CD4-positive, alpha-beta T cell (primary cell): ENCODE results near the gene AP3M1. TPM values are rescaled to one million over a fixed set of nuclear protein-coding genes. Genes with fewer than 3 reads are reported as not detected.
"Not testable (repeated sequence)": the region's sequence is repeated elsewhere in the genome, so short reads cannot be mapped to it uniquely, and the experiment has no call there.

Experiments used
- ATAC-seq: fragments of 200-7000 bp; cut with Tn5 transposase; one replicate; pipeline ENCODE4 v1.10.0; 2022; ENCODE audit warnings: mild to moderate bottlenecking; ENCODE audit not compliant: poor library complexity
- CTCF ChIA-PET: fragments of 350-600 bp; sonication (Branson Sonifier 250); formaldehyde crosslinking; loops from one replicate; lab custom pipeline; 2021; ENCODE audit warnings: antibody characterized with exemption, inconsistent platforms; lab: Charles Lee
- POLR2A ChIA-PET: fragments of 350-600 bp; sonication (Branson Sonifier 250); formaldehyde crosslinking; loops from one replicate; lab custom pipeline; 2021; ENCODE audit warnings: antibody characterized with exemption, inconsistent platforms; lab: Charles Lee
- DNase-seq, 14 experiments: peaks; one replicate each; pipeline ENCODE4 v3.0.0-alpha.2; 2013 to 2020; ENCODE audit warnings: mixed read lengths in 2 of 14
- H3K27ac ChIP-seq, 2 donors: one replicate each; pipeline versions ENCODE4 v1.5.1 to v1.7.0; 2013; ENCODE audit warnings: low read length in 2 of 2, low read depth in 1 of 2, mild to moderate bottlenecking in 1 of 2
- H3K27me3 ChIP-seq, 2 experiments: 1 replicate in 1 of 2; 2 replicates in 1 of 2; pipeline versions ENCODE4 v1.6.1 to v1.7.0; 2013; ENCODE audit warnings: low read length in 2 of 2, control low read depth in 1 of 2, mild to moderate bottlenecking in 1 of 2, moderate library complexity in 1 of 2; ENCODE audit not compliant: insufficient read depth in 2 of 2, control insufficient read depth in 1 of 2
- H3K36me3 ChIP-seq: one replicate; pipeline ENCODE4 v1.6.1; 2013; ENCODE audit warnings: low read length, control low read depth; ENCODE audit not compliant: insufficient read depth
- H3K4me1 ChIP-seq: one replicate; pipeline ENCODE4 v1.6.1; 2013; ENCODE audit warnings: low read length, control low read depth; ENCODE audit not compliant: insufficient read depth
- H3K4me3 ChIP-seq: one replicate; pipeline ENCODE4 v1.5.1; 2013; ENCODE audit warnings: mild to moderate bottlenecking, low read length, moderate library complexity
- H3K9me3 ChIP-seq, 2 experiments: 1 replicate in 1 of 2; 2 replicates in 1 of 2; pipeline versions ENCODE4 v1.6.1 to v1.7.0; 2013; ENCODE audit warnings: low read length in 2 of 2, mild to moderate bottlenecking in 2 of 2, control low read depth in 1 of 2, moderate library complexity in 1 of 2; ENCODE audit not compliant: control insufficient read depth in 1 of 2, insufficient read depth in 1 of 2
- H3K27ac Mint-ChIP-seq: one replicate; pipeline ENCODE4 v1.8.0; 2020; ENCODE audit warnings: mixed read lengths
- H3K27me3 Mint-ChIP-seq: one replicate; pipeline ENCODE4 v1.8.0; 2021; ENCODE audit warnings: mixed read lengths
- H3K36me3 Mint-ChIP-seq: one replicate; pipeline ENCODE4 v1.8.0; 2021; ENCODE audit warnings: low read depth, mixed read lengths
- H3K4me1 Mint-ChIP-seq: one replicate; pipeline ENCODE4 v1.8.0; 2021; ENCODE audit warnings: low read depth, mixed read lengths
- H3K4me3 Mint-ChIP-seq: one replicate; pipeline ENCODE4 v1.8.0; 2020; ENCODE audit warnings: mild to moderate bottlenecking, mixed read lengths
- H3K9me3 Mint-ChIP-seq: one replicate; pipeline ENCODE4 v1.8.0; 2020; ENCODE audit warnings: mixed read lengths
- intact Hi-C, 2 experiments: fragments of 100-400 bp; cut with DNase I in 1 of 2; cut with micrococcal nuclease in 1 of 2; formaldehyde crosslinking; loops; one replicate each; pipeline versions ENCODE4 v1.15.1 to v1.9.0; 2023 to 2025; cut with DNase I, micrococcal nuclease
- total RNA-seq, 174 experiments: library from RNA in 2 of 174; stranded (reverse) in 2 of 174; gene quantifications; one replicate each; pipeline ENCODE4 v1.2.3 and lab custom pipeline; 2021 to 2026
- TF ChIP-seq, protein P1 (sequence below): fragments of 200-600 bp; IDR thresholded peaks from one replicate; pipeline ENCODE4 v1.8.0; 2022; ENCODE audit warnings: antibody characterized with exemption, mild to moderate bottlenecking

AP3M1 gene
- total RNA-seq, 2 experiments from 2014 or later: 14.8 to 17.6 TPM

DNA sequence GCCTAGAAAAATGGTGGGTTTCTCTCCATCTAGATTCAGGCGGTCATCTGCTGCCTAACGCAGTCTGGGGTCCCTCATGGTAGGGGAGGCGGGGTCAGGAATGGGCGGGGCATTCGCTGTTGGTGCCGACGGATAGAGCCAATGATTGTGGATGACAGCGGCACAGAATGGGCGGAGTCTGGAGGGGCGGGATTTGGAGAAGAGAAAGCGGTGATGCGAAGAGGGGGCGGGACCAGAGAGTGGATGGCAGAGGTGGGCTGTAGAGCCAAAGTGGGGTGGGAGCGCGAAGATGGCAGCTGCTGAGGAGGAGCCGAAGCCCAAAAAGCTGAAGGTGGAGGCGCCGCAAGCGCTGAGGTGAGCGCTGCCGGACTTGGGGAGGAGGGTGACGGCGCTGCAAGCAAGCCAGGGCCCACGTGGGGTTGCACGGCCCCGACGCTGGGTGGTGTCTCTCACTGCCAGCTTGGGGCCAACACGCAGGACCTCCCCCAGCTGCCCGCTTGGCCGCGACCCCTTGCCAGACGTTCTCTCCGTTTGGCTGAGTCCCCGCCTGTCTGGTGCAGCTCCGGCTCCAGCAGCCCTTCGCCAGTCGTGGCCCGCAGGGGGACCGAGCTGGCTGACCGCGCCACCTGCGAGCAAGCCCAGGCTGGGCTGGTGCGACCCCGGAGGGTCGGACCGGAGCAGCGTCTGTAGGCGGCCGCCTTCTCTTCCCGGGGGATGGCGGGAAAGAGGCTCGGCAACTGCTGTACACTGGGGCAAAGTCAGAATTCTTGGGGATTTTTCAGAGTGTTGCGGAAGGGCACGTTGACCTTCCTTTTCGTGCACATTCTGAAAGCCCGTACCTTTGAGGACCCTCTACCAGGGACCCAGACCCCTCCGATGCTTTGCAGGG is 606 bp upstream of the AP3M1 start, which contains the start of gene ADK:
TSS of gene ADK (plus strand) at position 232 of the 889 bp plus-strand sequence. CDS start at position 290, 58 bp downstream.
- Histone ChIP-seq H3K36me3 (peaks cover 5% of the 10 kb centered on the region), H3K27me3 (no peaks in the 10 kb centered on the region), H3K9me3 (no peaks in the 10 kb centered on the region), H3K4me3 (peak within 1 kb of the TSS; percentile 68), H3K27ac (peak within 1 kb of the TSS; percentile 77 to 95), H3K4me1 (peaks cover 26% of the 10 kb centered on the region)
- TF ChIP-seq, protein P1, sequence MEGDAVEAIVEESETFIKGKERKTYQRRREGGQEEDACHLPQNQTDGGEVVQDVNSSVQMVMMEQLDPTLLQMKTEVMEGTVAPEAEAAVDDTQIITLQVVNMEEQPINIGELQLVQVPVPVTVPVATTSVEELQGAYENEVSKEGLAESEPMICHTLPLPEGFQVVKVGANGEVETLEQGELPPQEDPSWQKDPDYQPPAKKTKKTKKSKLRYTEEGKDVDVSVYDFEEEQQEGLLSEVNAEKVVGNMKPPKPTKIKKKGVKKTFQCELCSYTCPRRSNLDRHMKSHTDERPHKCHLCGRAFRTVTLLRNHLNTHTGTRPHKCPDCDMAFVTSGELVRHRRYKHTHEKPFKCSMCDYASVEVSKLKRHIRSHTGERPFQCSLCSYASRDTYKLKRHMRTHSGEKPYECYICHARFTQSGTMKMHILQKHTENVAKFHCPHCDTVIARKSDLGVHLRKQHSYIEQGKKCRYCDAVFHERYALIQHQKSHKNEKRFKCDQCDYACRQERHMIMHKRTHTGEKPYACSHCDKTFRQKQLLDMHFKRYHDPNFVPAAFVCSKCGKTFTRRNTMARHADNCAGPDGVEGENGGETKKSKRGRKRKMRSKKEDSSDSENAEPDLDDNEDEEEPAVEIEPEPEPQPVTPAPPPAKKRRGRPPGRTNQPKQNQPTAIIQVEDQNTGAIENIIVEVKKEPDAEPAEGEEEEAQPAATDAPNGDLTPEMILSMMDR: peak; percentile 42
- Mint-ChIP-seq H3K27ac (peak within 1 kb of the TSS; percentile 70), H3K9me3 (no peaks in the 10 kb centered on the region), H3K36me3 (peaks cover 12% of the 10 kb centered on the region), H3K4me3 (no peak within 1 kb of the TSS), H3K27me3 (no peaks in the 10 kb centered on the region), H3K4me1 (peaks cover 44% of the 10 kb centered on the region)
- intact Hi-C loops: loop anchor here (1.0 to 10.0 kb wide), 13 partner anchors 25 to 1081 kb away; partner anchors contain the start of genes KAT6B (in 2 of the 2), CAMK2G (in 1 of the 2), CHCHD1 (in 1 of the 2) and SAMD8 (in 1 of the 2)
- CTCF ChIA-PET: interaction anchor here (0.5 to 2.0 kb wide), 12 partner anchors 13 to 1084 kb away, joined by 3 to 11 read pairs (median 4); partner anchors contain the start of gene COMTD1
- POLR2A ChIA-PET: interaction anchor here (0.6 to 2.9 kb wide), 23 partner anchors 11 to 1059 kb away, joined by 3 to 58 read pairs (median 5); partner anchors contain the start of genes CAMK2G, CHCHD1, SAMD8 and VDAC2
- ATAC-seq (peak; percentile 95), DNase-seq (peak; percentile 98 to 100 (median 100))

DNA sequence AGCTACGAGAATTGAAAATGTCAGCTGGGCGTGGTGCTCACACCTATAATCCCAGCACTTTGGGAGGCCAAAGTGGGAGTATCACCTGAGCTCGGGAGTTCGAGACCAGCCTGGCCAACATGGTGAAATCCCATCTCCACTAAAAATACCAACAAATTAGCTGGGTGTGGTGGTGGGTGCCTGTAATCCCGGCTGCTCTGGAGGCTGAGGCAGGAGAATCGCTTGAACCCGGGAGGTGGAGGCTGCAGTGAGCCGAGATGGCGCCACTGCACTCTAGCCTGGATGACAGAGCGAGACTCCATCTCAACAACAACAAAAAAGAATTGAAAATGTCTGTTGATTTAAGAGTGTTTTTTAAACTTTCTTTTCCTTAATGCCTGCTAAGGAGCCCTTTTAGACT is 3.6 kb downstream of the AP3M1 start:
- H3K4me3 Mint-ChIP-seq, POLR2A ChIA-PET, H3K4me3 ChIP-seq, H3K9me3 Mint-ChIP-seq, ATAC-seq, H3K27ac ChIP-seq, H3K27me3 ChIP-seq, DNase-seq, intact Hi-C loops, H3K9me3 ChIP-seq, H3K27me3 Mint-ChIP-seq: not testable (repeated sequence)
- Histone ChIP-seq H3K4me1 (peaks cover 21% of the 10 kb centered on the region), H3K36me3 (peaks cover 13% of the 10 kb centered on the region)
- Mint-ChIP-seq H3K36me3 (peaks cover 29% of the 10 kb centered on the region), H3K4me1 (peaks cover 36% of the 10 kb centered on the region), H3K27ac (peak overlapping the region; percentile 28)
- CTCF ChIA-PET: interaction anchor here (0.7 to 1.4 kb wide), 2 partner anchors 30 to 88 kb away, joined by 3 to 4 read pairs; no protein-coding TSS in a partner anchor

GRCh38 chr10:74145133-74145532 is 5.5 kb downstream of the AP3M1 start:
- H3K36me3 Mint-ChIP-seq: peaks cover 31% of the 10 kb centered on the region
- no peak overlapping the region for H3K4me3 ChIP-seq
- H3K4me3 Mint-ChIP-seq: no peak overlapping the region
- no peaks in the 10 kb centered on the region for H3K9me3 ChIP-seq
- DNase-seq (no peak), ATAC-seq (no peak)
- no peak overlapping the region for H3K27ac ChIP-seq
- H3K27me3 Mint-ChIP-seq: no peaks in the 10 kb centered on the region
- intact Hi-C loops: no loop called here
- H3K36me3 ChIP-seq: peaks cover 13% of the 10 kb centered on the region
- peaks cover 34% of the 10 kb centered on the region for H3K4me1 Mint-ChIP-seq
- CTCF ChIA-PET: interaction anchor here (1.0 kb wide), 1 partner anchor 10 kb away, joined by 3 read pairs; no protein-coding TSS in a partner anchor
- H3K4me1 ChIP-seq: peaks cover 14% of the 10 kb centered on the region
- no peaks in the 10 kb centered on the region for H3K27me3 ChIP-seq
- TF ChIP-seq, protein P1: no peak
- POLR2A ChIA-PET: no interaction called here
- H3K9me3 Mint-ChIP-seq: no peaks in the 10 kb centered on the region
- no peak overlapping the region for H3K27ac Mint-ChIP-seq
